Heart left ventricle (tissue), 13 donors: ENCODE data around the gene IGIP.

Experiments used
- CTCF ChIP-seq, 12 donors: fragments of 200-600 bp; sonication (generic) in 4 of 12; IDR thresholded peaks; one replicate each; pipeline versions ENCODE4 v1.5.0 to v1.8.0; 2018 to 2022; ENCODE audit warnings: antibody characterized with exemption in 12 of 12, mild to moderate bottlenecking in 5 of 12
- POLR2A ChIP-seq, 2 donors: fragments of 450-650 bp; IDR thresholded peaks; one replicate each; pipeline ENCODE4 v1.6.1; 2017; ENCODE audit warnings: antibody characterized with exemption in 2 of 2, mild to moderate bottlenecking in 2 of 2, moderate library complexity in 2 of 2
- donor health status: ischemic (EF 13 %, LVEDD 7.1; RV severe dilation, severe dysfunction).
- donor health status: DM: no; HTN: yes; CAD: no.
- donor health status: DM: no; HTN: no; CAD: no.
- donor health status: ischemic (EF 25% LVEDD 6.9; RV normal size, moderate dysfunction).
- donor health status: ischemic (EF 25% LVEDD 5.7; RV mildly dilated, moderate dysfunction).
- donor health status: ischemic (EF 35%, LVEDD 5.7; RV mildly dilated, moderate dysfunction).
- donor health status: nonischemic (EF 11% LVEDD 7.7; RV severe dilation, severe dysfunction).
- donor health status: DM: yes; HTN: yes; CAD: no.
- donor health status: PGD.
- donor health status: ischemic (EF 29% LVEDD 5.4; RV normal size, mild dysfunction).
- donor health status: nonischemic (EF 23%, LVEDD 6.1; RV moderate dilation, normal function).

DNA sequence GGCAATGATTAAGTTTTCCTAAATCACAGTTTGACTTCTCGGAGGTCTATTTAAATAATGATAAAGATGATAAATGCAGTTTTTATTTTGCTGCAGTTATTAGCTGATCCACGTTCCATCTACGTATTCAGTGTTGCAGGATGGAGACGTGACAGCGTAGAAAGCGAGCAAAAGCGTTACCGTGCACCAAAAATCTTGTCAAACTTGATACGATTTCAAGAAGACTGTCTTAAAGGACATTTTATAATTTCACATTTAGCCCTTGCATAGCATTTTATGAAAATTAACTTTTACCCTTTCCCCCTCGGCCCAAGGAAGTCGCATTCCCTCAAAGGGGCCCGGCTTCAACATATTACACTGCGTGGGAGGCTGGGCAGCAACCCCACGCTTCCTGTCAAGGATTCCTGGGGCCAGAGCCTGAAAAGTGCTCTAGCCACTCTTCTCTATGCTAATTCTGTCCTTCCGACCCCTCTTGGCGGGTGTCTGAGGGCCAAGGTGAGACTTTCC lies 18.9 kb upstream of the IGIP start:
- no peak for TF ChIP-seq CTCF (IDR thresholded peaks at IDR 0.05)
- TF ChIP-seq POLR2A (IDR thresholded peaks at IDR 0.05) = no peak
